Cardiac muscle cell (in vitro differentiated cells and primary cell): ENCODE results near the gene DLGAP4. TPM values are rescaled to one million over a fixed set of nuclear protein-coding genes. Genes with fewer than 3 reads are reported as not detected.

ENCODE experiments used
- DNase-seq, 2 donors: peaks; one replicate each; pipeline versions ENCODE4 v3.0.0 to v3.0.0-alpha.2; 2010 to 2017; ENCODE audit warnings: low read depth in 1 of 2, low spot score in 1 of 2
- H3K27ac ChIP-seq: fragments of 200-600 bp; sonication (generic); 2 replicates; pipeline ENCODE4 v1.5.1; 2016
- H3K27me3 ChIP-seq: fragments of 200-600 bp; sonication (generic); 2 replicates; pipeline ENCODE4 v1.6.0; 2016; ENCODE audit warnings: control low read depth
- H3K36me3 ChIP-seq: fragments of 200-600 bp; sonication (generic); 2 replicates; pipeline ENCODE4 v1.5.1; 2016; ENCODE audit warnings: control low read depth
- H3K4me1 ChIP-seq: fragments of 200-600 bp; sonication (generic); 2 replicates; pipeline ENCODE4 v1.8.1; 2017; ENCODE audit warnings: low read depth, mild to moderate bottlenecking, mixed run types
- H3K4me3 ChIP-seq: fragments of 200-600 bp; sonication (generic); 2 replicates; pipeline ENCODE4 v1.5.1; 2016; ENCODE audit warnings: mild to moderate bottlenecking
- H3K9me3 ChIP-seq: fragments of 200-600 bp; sonication (generic); 2 replicates; pipeline ENCODE4 v1.5.1; 2017; ENCODE audit warnings: low read depth, mild to moderate bottlenecking, control low read depth
- polyA plus RNA-seq: library from polyadenylated mRNA; unstranded; fragments of >200 nt; fragmentation: Nextera tagmentation; extraction: Ambion mirVana; gene quantifications from 2 replicates; pipeline ENCODE4 v1.2.1, GENCODE V29; 2016
- total RNA-seq: library from RNA; depleted of rRNA; stranded (reverse); fragments of >200 nt; gene quantifications from 2 replicates; pipeline ENCODE4 v1.2.3, GENCODE V29; 2016
- TF ChIP-seq, protein P1 (sequence below): IDR thresholded peaks from 2 replicates; pipeline ENCODE4 v1.5.1; 2012; ENCODE audit warnings: low read depth, mild to moderate bottlenecking, low read length

DLGAP4 gene
- total and polyA plus RNA-seq, 2 experiments from 2014 or later, result 45.7 to 51.6 TPM

- Histone ChIP-seq H3K27ac (no peak overlapping the region), H3K4me1 (no peaks in the 10 kb centered on the region), H3K4me3 (no peak overlapping the region), H3K27me3 (no peaks in the 10 kb centered on the region), H3K9me3 (no peaks in the 10 kb centered on the region), H3K36me3 (no peaks in the 10 kb centered on the region)
- TF ChIP-seq, protein P1, sequence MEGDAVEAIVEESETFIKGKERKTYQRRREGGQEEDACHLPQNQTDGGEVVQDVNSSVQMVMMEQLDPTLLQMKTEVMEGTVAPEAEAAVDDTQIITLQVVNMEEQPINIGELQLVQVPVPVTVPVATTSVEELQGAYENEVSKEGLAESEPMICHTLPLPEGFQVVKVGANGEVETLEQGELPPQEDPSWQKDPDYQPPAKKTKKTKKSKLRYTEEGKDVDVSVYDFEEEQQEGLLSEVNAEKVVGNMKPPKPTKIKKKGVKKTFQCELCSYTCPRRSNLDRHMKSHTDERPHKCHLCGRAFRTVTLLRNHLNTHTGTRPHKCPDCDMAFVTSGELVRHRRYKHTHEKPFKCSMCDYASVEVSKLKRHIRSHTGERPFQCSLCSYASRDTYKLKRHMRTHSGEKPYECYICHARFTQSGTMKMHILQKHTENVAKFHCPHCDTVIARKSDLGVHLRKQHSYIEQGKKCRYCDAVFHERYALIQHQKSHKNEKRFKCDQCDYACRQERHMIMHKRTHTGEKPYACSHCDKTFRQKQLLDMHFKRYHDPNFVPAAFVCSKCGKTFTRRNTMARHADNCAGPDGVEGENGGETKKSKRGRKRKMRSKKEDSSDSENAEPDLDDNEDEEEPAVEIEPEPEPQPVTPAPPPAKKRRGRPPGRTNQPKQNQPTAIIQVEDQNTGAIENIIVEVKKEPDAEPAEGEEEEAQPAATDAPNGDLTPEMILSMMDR, result no peak
- no peak for DNase-seq
Measured at GRCh38 chr20:36352843-36353553, 46.9 kb downstream of the DLGAP4 start.

- Histone ChIP-seq H3K27ac (no peak overlapping the region), H3K27me3 (no peaks in the 10 kb centered on the region), H3K4me3 (no peak overlapping the region), H3K9me3 (no peaks in the 10 kb centered on the region), H3K36me3 (no peaks in the 10 kb centered on the region), H3K4me1 (no peaks in the 10 kb centered on the region)
- TF ChIP-seq, protein P1, result no peak
- DNase-seq, result no peak
Measured at GRCh38 chr20:36353740-36354139, 47.6 kb downstream of the DLGAP4 start.

GRCh38 chr20:36355469-36356171 is 49.5 kb downstream of the DLGAP4 start:
- Histone ChIP-seq H3K27me3 (no peaks in the 10 kb centered on the region), H3K36me3 (no peaks in the 10 kb centered on the region), H3K27ac (no peak overlapping the region), H3K4me1 (no peaks in the 10 kb centered on the region), H3K4me3 (no peak overlapping the region), H3K9me3 (no peaks in the 10 kb centered on the region)
- DNase-seq, result no peak
- TF ChIP-seq, protein P1, result no peak

- Histone ChIP-seq H3K4me1 (no peaks in the 10 kb centered on the region), H3K9me3 (no peaks in the 10 kb centered on the region), H3K27ac (no peak overlapping the region), H3K4me3 (no peak overlapping the region), H3K27me3 (no peaks in the 10 kb centered on the region), H3K36me3 (no peaks in the 10 kb centered on the region)
- TF ChIP-seq, protein P1, result no peak
- DNase-seq, result no peak
Measured at GRCh38 chr20:36359668-36360406, 53.7 kb downstream of the DLGAP4 start.

- Histone ChIP-seq H3K4me3 (no peak overlapping the region), H3K27me3 (no peaks in the 10 kb centered on the region), H3K36me3 (no peaks in the 10 kb centered on the region), H3K4me1 (no peaks in the 10 kb centered on the region), H3K27ac (no peak overlapping the region), H3K9me3 (no peaks in the 10 kb centered on the region)
- DNase-seq, result no peak
- TF ChIP-seq, protein P1, result no peak
Measured at GRCh38 chr20:36360429-36360828, 54.3 kb downstream of the DLGAP4 start.
